Psoas muscle (tissue), 8 donors: ENCODE data around the gene CCDC28B. TPM values are rescaled to one million over a fixed set of nuclear protein-coding genes. Genes with fewer than 3 reads are reported as not detected.

ENCODE experiments used
- ATAC-seq, 4 donors: fragments of 200-7000 bp; cut with Tn5 transposase; one replicate each; pipeline ENCODE4 v1.9.1; 2020; ENCODE audit warnings: moderate library complexity in 3 of 4, mild to moderate bottlenecking in 2 of 4
- DNase-seq, 2 donors: peaks; one replicate each; pipeline ENCODE4 v3.0.0-alpha.2; 2020
- H3K27ac ChIP-seq: fragments of 200-600 bp; one replicate; pipeline ENCODE4 v1.8.0; 2022
- H3K27me3 ChIP-seq, 3 donors: fragments of 200-600 bp in 1 of 3; one replicate each; pipeline versions ENCODE4 v1.6.1 to v1.8.0; 2013 to 2022; ENCODE audit warnings: low read length in 2 of 3, mild to moderate bottlenecking in 2 of 3, moderate library complexity in 1 of 3; ENCODE audit not compliant: insufficient read depth in 3 of 3
- H3K36me3 ChIP-seq, 2 donors: fragments of 200-600 bp in 1 of 2; one replicate each; pipeline versions ENCODE4 v1.6.1 to v1.8.0; 2013 to 2022; ENCODE audit warnings: low read depth in 1 of 2, mild to moderate bottlenecking in 1 of 2, moderate library complexity in 1 of 2; ENCODE audit not compliant: insufficient read depth in 1 of 2
- H3K4me1 ChIP-seq: fragments of 200-600 bp; one replicate; pipeline ENCODE4 v1.8.0; 2022
- H3K4me3 ChIP-seq: fragments of 200-600 bp; one replicate; pipeline ENCODE4 v1.8.0; 2022; ENCODE audit warnings: mild to moderate bottlenecking
- H3K9me3 ChIP-seq: fragments of 200-600 bp; one replicate; pipeline ENCODE4 v1.8.0; 2022
- WGBS, 3 donors: extraction: QIAGEN DNeasy Blood & Tissue Kit; methylation state at CpG; one replicate each; pipeline versions ENCODE4 v1.1.6 to v1.1.7; 2013; 5-methylcytosine and 5-hydroxymethylcytosine counted together
- intact Hi-C, 2 donors: fragments of 100-400 bp; cut with DNase I; formaldehyde crosslinking; loops; one replicate each; pipeline versions ENCODE4 v1.11.0 to v1.14.2; 2022
- long read RNA-seq, 2 donors: library from polyadenylated mRNA; unstranded; transcript quantifications; one replicate each; pipeline ENCODE4 v2.0.0, GENCODE V29; 2021
- polyA plus RNA-seq, 3 donors: library from polyadenylated mRNA; stranded (reverse); fragments of 200-250 nt; gene quantifications; one replicate each; pipeline ENCODE4 v1.2.3, GENCODE V29; 2013
- total RNA-seq, 4 donors: library from RNA; stranded (reverse); fragmentation: NEBNext Ultra II Directional in 2 of 4; extraction: Animal tissue kit (Norgen Biotek cat#: 25700) in 2 of 4; gene quantifications; one replicate each; pipeline versions ENCODE4 v1.2.1 to v1.2.4, GENCODE V29; 2021 to 2023
- TF ChIP-seq, protein P1 (sequence below): fragments of 200-600 bp; IDR thresholded peaks from one replicate; pipeline ENCODE4 v1.8.0; 2022; ENCODE audit warnings: antibody characterized with exemption
- donor health status: healthy with polysubstance abuse.
- donor health status: DM: no; HTN: no; CAD: no; lungs with moderate emphysema.
- donor health status: Bipolar disorder and iron deficiency.
- donor health status: healthy.
- donor health status: DM: yes; HTN: yes; CAD: no.
- donor health status: DM: no; HTN: no; CAD: no.
- donor health status: DM: no; HTN: no; CAD: no.
- donor health status: DM: yes; HTN: yes; CAD: no.

The CCDC28B gene
- total RNA-seq (10 to 100 TPM; 38.7 to 69.2 (median 51.3) TPM), polyA plus RNA-seq (10 to 100 TPM; 22.2 to 63.6 (median 44.3) TPM)
- long read RNA-seq, donor 1, transcript CCDC28B-201 (6 exons, 1,089 nt): major isoform, 18 of 23 reads
- long read RNA-seq, donor 1, partial matches to known transcripts: 2 of 23 reads
- long read RNA-seq, donor 1, other reads (novel, unspliced or antisense): 2 of 23 reads
- long read RNA-seq, donor 2, transcript CCDC28B-201 (6 exons, 1,089 nt): major isoform, 61 of 78 reads
- long read RNA-seq, donor 2, partial matches to known transcripts: 4 of 78 reads
- long read RNA-seq, donor 2, other reads (novel, unspliced or antisense): 12 of 78 reads

DNA sequence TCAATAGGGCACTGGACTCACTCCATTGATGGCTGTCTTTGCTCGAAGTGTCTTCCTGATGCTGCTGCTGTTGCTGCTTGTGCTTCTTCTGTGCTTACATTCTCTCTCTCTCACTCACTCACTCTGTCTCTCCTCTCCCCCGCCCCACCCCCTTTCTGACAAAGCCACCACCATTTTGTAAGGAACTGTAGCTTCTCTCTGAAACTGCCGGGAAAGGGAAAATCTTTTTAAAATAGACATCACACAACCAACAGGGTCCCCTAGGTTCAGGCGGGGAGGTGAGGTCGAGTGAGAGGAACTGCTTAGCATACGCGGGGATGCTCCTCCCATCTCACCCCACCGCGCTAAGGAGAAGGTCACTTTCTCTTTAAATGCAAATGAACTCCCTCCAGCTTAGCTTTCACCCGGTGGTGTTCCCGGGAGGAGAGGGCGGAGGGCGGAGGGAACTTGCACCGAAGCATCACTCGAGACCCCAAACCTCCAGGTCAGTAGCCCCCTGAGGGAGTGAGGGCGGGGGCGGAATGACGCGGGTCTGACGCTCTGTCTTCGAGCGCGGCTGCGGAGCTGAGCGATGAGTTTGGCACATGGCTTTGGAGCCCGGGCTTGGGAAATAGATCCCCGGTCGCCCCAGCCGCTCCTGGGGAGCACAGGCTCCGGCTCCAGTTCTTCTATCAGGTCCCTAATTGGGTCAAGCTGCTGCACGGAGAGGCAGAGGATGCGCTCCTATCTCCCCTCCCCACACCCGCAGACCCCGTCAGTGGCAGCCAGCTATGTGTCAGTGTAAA is at the start of gene CCDC28B:
CCDC28B (plus strand) TSS at position 370 of the 785 bp plus-strand sequence. CDS start 1,341 bp downstream, outside the sequence.
- no peaks in the 10 kb centered on the region for H3K9me3 ChIP-seq
- no peaks in the 10 kb centered on the region for H3K27me3 ChIP-seq
- ATAC-seq (peak; percentile 49 to 73 (median 60)), DNase-seq (peak; percentile 77 to 84)
- intact Hi-C loops: no loop called here
- H3K4me1 ChIP-seq: peaks cover 59% of the 10 kb centered on the region
- peak within 1 kb of the TSS; percentile 94 for H3K27ac ChIP-seq
- TF ChIP-seq, protein P1, sequence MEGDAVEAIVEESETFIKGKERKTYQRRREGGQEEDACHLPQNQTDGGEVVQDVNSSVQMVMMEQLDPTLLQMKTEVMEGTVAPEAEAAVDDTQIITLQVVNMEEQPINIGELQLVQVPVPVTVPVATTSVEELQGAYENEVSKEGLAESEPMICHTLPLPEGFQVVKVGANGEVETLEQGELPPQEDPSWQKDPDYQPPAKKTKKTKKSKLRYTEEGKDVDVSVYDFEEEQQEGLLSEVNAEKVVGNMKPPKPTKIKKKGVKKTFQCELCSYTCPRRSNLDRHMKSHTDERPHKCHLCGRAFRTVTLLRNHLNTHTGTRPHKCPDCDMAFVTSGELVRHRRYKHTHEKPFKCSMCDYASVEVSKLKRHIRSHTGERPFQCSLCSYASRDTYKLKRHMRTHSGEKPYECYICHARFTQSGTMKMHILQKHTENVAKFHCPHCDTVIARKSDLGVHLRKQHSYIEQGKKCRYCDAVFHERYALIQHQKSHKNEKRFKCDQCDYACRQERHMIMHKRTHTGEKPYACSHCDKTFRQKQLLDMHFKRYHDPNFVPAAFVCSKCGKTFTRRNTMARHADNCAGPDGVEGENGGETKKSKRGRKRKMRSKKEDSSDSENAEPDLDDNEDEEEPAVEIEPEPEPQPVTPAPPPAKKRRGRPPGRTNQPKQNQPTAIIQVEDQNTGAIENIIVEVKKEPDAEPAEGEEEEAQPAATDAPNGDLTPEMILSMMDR: no peak
- H3K36me3 ChIP-seq: peaks cover 4 to 40% of the 10 kb centered on the region in 2 donors
- WGBS, 3 donors: 0 to 1% (median 0%) methylated on average over 34 of the region's 34 CpGs
- peak within 1 kb of the TSS; percentile 88 for H3K4me3 ChIP-seq

DNA sequence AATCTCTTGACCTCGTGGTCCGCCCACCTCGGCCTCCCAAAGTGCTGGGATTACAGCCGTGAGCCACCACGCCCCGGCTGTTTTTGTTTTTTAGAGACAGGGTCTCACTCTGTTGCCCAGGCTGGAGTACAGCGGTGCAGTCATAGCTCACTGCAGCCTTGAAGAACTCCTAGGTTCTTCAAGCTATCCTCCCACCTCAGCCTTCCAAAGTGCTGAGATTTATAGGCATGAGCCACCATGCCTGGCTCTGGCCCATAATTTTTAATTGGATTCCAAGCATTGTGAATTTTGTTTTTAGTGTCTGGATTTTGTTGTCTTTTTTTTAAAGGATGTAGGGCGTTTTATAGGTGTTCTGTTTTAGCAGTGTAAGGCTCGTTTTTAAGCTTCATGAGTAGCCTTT is 49.5 kb upstream of the CCDC28B start:
- Histone ChIP-seq H3K27ac (no peak overlapping the region), H3K9me3 (no peaks in the 10 kb centered on the region), H3K4me1 (peaks cover 20% of the 10 kb centered on the region), H3K36me3 (peaks cover 0 to 14% of the 10 kb centered on the region in 2 donors), H3K4me3 (no peak overlapping the region), H3K27me3 (no peaks in the 10 kb centered on the region)
- no peak for ATAC-seq
- intact Hi-C loops: no loop called here
- DNase-seq: no peak
- TF ChIP-seq, protein P1: no peak
- 82 to 88% (median 86%) methylated on average over 9 of the region's 9 CpGs for WGBS, 3 donors

DNA sequence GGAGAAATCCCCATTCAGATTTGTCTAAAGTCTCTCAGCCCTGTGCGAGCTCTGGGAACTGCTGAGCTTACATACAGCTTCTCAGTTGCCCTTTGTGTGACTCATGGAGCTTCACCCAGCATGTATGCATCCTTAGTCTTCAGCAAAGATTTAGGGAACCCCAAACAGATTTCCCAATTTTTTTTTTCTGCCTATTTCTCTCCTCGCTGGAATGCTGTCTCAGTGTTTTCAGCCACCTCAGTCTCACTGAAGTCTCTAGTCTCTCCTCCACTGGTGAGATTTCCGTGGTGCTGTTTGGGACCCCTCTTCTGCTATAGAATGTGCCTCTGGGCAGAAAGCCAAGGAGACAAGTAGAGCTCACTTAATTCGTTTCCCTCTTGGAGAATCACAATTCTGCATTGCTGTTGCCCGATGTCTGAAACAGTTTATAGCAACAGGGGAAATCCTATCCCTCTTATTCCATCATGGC is 49.0 kb upstream of the CCDC28B start:
- Histone ChIP-seq H3K36me3 (peaks cover 0 to 19% of the 10 kb centered on the region in 2 donors), H3K4me3 (no peak overlapping the region), H3K4me1 (peaks cover 16% of the 10 kb centered on the region), H3K9me3 (no peaks in the 10 kb centered on the region), H3K27me3 (no peaks in the 10 kb centered on the region), H3K27ac (peak overlapping the region; percentile 36)
- DNase-seq (no peak), ATAC-seq (peak in 3 of 4 donors; percentile 31 to 62 (median 59))
- 28 to 36% (median 33%) methylated on average over 5 of the region's 5 CpGs for WGBS, 3 donors
- TF ChIP-seq, protein P1: no peak
- intact Hi-C loops: no loop called here

DNA sequence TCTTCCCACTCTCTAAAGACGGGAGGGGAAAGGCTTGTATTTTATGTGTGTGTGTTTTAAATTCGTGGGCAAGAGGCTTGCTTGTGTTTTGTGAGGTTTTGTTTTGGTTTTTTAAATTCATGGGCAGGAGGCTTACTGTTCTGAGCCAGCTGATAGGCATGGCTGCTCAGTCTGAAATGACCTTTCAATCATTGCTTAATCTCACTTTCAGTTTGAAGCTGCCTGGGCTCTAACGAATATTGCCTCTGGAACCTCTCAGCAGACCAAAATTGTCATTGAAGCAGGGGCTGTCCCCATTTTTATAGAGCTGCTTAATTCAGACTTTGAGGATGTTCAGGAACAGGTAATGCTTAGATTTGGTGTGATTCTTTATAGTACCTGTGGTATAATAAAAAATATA is 41.2 kb upstream of the CCDC28B start:
- no peaks in the 10 kb centered on the region for H3K4me1 ChIP-seq
- peaks cover 18 to 97% of the 10 kb centered on the region in 2 donors for H3K36me3 ChIP-seq
- WGBS, 3 donors: 78 to 89% (median 81%) methylated on average over 3 of the region's 3 CpGs
- TF ChIP-seq, protein P1: no peak
- intact Hi-C loops: loop anchor here in 1 of 2 donors (5.0 kb wide), 1 partner anchor 47 kb away; no protein-coding TSS in a partner anchor
- no peaks in the 10 kb centered on the region for H3K27me3 ChIP-seq
- ATAC-seq: no peak
- no peak overlapping the region for H3K27ac ChIP-seq
- no peak overlapping the region for H3K4me3 ChIP-seq
- no peak for DNase-seq
- H3K9me3 ChIP-seq: no peaks in the 10 kb centered on the region
